Adrenal gland (tissue), 5 donors: ENCODE results near the gene PAQR4.

Experiments used
- POLR2A ChIP-seq, 2 donors: fragments of 450-650 bp; IDR thresholded peaks; one replicate each; pipeline ENCODE4 v1.6.1; 2017; ENCODE audit warnings: antibody characterized with exemption in 2 of 2, mild to moderate bottlenecking in 2 of 2, moderate library complexity in 1 of 2
- TF ChIP-seq, protein P1 (sequence below), 6 experiments: fragments of 450-650 bp in 4 of 6; fragments of 200-600 bp in 2 of 6; sonication (generic) in 1 of 6; IDR thresholded peaks; 1 replicate in 5 of 6; 2 replicates in 1 of 6; pipeline versions ENCODE4 v1.5.1 to v1.8.0; 2016 to 2021; ENCODE audit warnings: antibody characterized with exemption in 6 of 6, mild to moderate bottlenecking in 2 of 6, moderate library complexity in 1 of 6
- donor health status: DM: no; HTN: no; CAD: no.

DNA sequence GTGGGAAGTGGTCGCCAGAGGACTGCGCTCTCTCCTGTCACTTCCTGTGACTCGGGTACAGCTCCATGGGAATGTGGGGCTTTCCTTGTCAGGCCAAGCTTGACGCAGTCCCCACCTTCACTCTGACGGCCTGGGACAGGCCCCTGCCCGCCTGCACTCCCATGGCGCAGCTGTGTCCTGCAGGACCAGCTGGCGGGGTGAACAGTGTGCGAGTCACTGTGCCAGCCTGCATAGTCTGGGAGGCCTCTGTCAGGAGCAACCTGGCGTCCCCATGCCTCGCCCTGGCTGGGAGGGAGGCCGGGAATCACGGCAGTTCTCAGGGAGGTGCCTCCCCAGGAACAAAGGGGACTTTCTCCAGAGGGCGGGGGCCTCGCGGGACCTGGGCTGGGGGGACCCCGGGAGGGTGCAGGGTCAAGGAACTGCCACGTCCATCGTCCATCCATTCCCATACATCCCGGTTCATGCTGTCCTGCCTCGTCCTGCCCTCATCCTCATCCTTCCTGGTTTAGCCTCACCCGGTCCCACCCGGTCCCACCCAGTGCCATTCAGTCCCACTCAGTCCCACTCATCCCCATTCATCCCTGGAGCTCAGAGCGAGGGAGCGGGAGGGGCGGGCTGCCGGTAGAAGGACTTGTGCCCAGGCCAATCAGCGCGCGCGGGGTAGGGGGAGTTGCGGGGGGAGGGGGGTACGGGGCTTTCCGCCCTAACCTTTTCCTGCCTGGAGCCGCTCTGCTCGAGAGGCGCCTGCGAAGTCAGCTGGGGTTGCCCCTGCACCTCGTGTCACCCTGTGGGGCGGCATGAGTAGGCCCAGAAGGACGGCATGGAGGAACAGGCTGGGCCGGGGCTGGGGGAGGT is 44.0 kb upstream of the PAQR4 start:
- TF ChIP-seq, protein P1, sequence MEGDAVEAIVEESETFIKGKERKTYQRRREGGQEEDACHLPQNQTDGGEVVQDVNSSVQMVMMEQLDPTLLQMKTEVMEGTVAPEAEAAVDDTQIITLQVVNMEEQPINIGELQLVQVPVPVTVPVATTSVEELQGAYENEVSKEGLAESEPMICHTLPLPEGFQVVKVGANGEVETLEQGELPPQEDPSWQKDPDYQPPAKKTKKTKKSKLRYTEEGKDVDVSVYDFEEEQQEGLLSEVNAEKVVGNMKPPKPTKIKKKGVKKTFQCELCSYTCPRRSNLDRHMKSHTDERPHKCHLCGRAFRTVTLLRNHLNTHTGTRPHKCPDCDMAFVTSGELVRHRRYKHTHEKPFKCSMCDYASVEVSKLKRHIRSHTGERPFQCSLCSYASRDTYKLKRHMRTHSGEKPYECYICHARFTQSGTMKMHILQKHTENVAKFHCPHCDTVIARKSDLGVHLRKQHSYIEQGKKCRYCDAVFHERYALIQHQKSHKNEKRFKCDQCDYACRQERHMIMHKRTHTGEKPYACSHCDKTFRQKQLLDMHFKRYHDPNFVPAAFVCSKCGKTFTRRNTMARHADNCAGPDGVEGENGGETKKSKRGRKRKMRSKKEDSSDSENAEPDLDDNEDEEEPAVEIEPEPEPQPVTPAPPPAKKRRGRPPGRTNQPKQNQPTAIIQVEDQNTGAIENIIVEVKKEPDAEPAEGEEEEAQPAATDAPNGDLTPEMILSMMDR (IDR thresholded peaks at IDR 0.05) = no peak
- TF ChIP-seq POLR2A (IDR thresholded peaks at IDR 0.05) = no peak
